ENCODE data around the gene FSTL4.

FSTL4 gene

DNA sequence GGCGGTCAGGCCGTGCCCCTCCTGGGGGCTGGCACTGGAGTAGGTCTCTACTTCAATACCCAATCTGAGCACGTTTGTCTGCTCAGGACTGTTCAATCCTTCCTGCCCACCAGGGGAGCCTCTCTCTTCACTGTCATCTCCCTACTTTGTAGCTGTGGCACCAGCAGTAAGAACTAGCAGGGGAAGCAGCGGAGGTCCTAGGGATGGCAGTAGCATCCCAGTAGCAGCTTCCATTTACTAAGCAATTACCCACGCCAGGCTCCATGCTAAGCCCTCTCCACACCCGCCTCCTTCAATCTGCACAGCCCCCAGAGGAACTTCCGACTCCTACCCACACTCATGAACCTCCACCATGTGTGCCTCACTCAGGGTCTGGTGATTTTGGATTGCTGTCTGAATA, 31.7 kb downstream of the FSTL4 start:
- CTCF ChIA-PET = no interaction called here
- Histone ChIP-seq H3K36me3 (ENCODE audit: control insufficient read depth in 4 of 4, insufficient read depth in 4 of 4, low read length in 3 of 4) (no peaks in the 10 kb centered on the region), H3K27ac (ENCODE audit: insufficient read depth in 1 of 2, low read depth in 1 of 2, low read length in 2 of 2, poor library complexity in 1 of 2, severe bottlenecking in 2 of 2) (no peak overlapping the region), H3K4me1 (ENCODE audit: control extremely low read depth in 1 of 4, control insufficient read depth in 4 of 4, insufficient read depth in 4 of 4, low read length in 3 of 4) (no peaks in the 10 kb centered on the region), H3K4me3 (ENCODE audit: control insufficient read depth in 1 of 7, extremely low read depth in 1 of 7, insufficient read depth in 4 of 7, low read depth in 2 of 7, low read length in 6 of 7) (no peak overlapping the region), H3K9me3 (ENCODE audit: control extremely low read depth in 1 of 5, control insufficient read depth in 4 of 5, insufficient read depth in 2 of 5, low read depth in 1 of 5, low read length in 4 of 5) (no peaks in the 10 kb centered on the region), H3K27me3 (replicated peaks in 2 of 5; ENCODE audit: control insufficient read depth in 4 of 5, insufficient read depth in 5 of 5, low read length in 4 of 5) (peaks cover 0 to 30% (median 6%) of the 10 kb centered on the region in 5 experiments)
- POLR2A ChIA-PET = no interaction called here
- 77% methylated on average over 4 of the region's 7 CpGs for WGBS (ENCODE audit: insufficient coverage)
- DNase-seq = no peak

DNA sequence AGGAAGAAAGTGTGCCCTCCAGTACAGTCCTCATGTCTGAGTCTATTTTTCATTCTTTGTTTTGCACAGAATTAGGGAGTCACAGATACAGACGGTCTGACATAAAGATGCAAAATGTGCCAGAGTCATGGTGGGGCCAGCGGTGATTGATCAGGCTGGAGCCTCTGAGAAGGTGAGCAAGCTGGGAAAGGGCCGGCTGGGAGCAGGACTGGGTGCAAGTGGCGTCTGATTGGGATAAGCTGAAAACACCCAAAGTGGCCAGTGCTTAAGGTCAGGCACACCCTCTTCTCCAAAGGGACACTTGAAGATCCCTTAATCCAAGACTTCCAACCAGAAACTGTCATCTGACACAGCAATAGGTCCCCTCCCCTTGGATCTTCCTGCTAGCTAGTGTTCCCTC, 32.6 kb downstream of the FSTL4 start:
- WGBS (ENCODE audit: insufficient coverage) = 97% methylated on average over 4 of the region's 4 CpGs
- H3K27ac ChIP-seq (ENCODE audit: insufficient read depth in 1 of 2, low read depth in 1 of 2, low read length in 2 of 2, poor library complexity in 1 of 2, severe bottlenecking in 2 of 2) = no peak overlapping the region
- CTCF ChIA-PET = no interaction called here
- H3K4me1 ChIP-seq (ENCODE audit: control extremely low read depth in 1 of 4, control insufficient read depth in 4 of 4, insufficient read depth in 4 of 4, low read length in 3 of 4) = no peaks in the 10 kb centered on the region
- H3K4me3 ChIP-seq (ENCODE audit: control insufficient read depth in 1 of 7, extremely low read depth in 1 of 7, insufficient read depth in 4 of 7, low read depth in 2 of 7, low read length in 6 of 7) = no peak overlapping the region
- no peaks in the 10 kb centered on the region for H3K9me3 ChIP-seq (ENCODE audit: control extremely low read depth in 1 of 5, control insufficient read depth in 4 of 5, insufficient read depth in 2 of 5, low read depth in 1 of 5, low read length in 4 of 5)
- H3K27me3 ChIP-seq (replicated peaks in 2 of 5; ENCODE audit: control insufficient read depth in 4 of 5, insufficient read depth in 5 of 5, low read length in 4 of 5) = peaks cover 0 to 30% (median 6%) of the 10 kb centered on the region in 5 experiments
- POLR2A ChIA-PET = no interaction called here
- DNase-seq = no peak
- H3K36me3 ChIP-seq (ENCODE audit: control insufficient read depth in 4 of 4, insufficient read depth in 4 of 4, low read length in 3 of 4) = no peaks in the 10 kb centered on the region

DNA sequence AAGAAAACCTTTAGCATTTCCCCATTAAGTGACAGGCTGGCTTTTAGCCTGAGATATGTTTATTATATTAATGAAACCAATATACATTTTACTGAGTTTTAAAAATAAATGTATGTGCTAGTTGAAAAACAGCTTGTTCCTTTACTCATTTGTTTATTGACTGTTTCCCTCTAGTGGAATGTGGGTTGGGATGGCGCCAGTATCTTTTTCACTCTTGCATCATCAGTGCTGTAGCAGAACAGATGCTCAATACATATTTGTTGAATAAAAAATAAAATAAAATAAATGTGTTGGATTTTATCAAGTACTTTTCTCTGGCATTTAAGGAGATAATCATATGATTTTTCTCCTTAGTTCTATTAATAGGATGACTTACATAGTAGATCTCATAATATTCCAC, 43.0 kb downstream of the FSTL4 start:
- Histone ChIP-seq H3K9me3 (ENCODE audit: control extremely low read depth in 1 of 5, control insufficient read depth in 4 of 5, insufficient read depth in 2 of 5, low read depth in 1 of 5, low read length in 4 of 5) (peaks cover 0 to 9% (median 0%) of the 10 kb centered on the region in 5 experiments), H3K27ac (ENCODE audit: insufficient read depth in 1 of 2, low read depth in 1 of 2, low read length in 2 of 2, poor library complexity in 1 of 2, severe bottlenecking in 2 of 2) (no peak overlapping the region), H3K27me3 (replicated peaks in 2 of 5; ENCODE audit: control insufficient read depth in 4 of 5, insufficient read depth in 5 of 5, low read length in 4 of 5) (peaks cover 0 to 12% (median 3%) of the 10 kb centered on the region in 5 experiments), H3K36me3 (ENCODE audit: control insufficient read depth in 4 of 4, insufficient read depth in 4 of 4, low read length in 3 of 4) (no peaks in the 10 kb centered on the region), H3K4me1 (ENCODE audit: control extremely low read depth in 1 of 4, control insufficient read depth in 4 of 4, insufficient read depth in 4 of 4, low read length in 3 of 4) (no peaks in the 10 kb centered on the region), H3K4me3 (ENCODE audit: control insufficient read depth in 1 of 7, extremely low read depth in 1 of 7, insufficient read depth in 4 of 7, low read depth in 2 of 7, low read length in 6 of 7) (no peak overlapping the region)
- CTCF ChIA-PET = interaction anchor here (0.6 kb wide), 1 partner anchor 173 kb away, joined by 3 read pairs; no protein-coding TSS in a partner anchor
- DNase-seq = no peak
- no CpG with 5 or more reads among the region's 1 CpG for WGBS (ENCODE audit: insufficient coverage)
- POLR2A ChIA-PET = no interaction called here

DNA sequence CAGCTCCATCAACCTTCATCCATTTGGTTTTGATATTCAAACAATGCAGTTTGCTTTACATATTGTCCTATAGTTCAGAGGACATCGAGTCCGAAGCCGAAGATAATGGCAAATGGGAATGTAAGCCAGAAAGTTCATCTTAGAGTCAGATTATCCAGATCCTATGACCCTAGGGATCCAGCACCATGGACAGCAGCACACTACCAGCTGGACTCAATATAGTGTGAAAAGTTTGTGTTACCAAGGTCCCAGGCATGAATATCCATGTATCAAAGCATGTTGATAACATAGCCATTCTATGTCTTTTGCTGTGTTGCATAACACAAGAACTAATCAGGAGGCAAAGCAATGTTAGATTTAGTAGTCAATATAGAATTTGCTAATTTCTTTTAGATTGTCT, 46.3 kb downstream of the FSTL4 start:
- no peak overlapping the region for H3K27ac ChIP-seq (ENCODE audit: insufficient read depth in 1 of 2, low read depth in 1 of 2, low read length in 2 of 2, poor library complexity in 1 of 2, severe bottlenecking in 2 of 2)
- WGBS (ENCODE audit: insufficient coverage) = 81% methylated on average over 3 of the region's 3 CpGs
- H3K4me1 ChIP-seq (ENCODE audit: control extremely low read depth in 1 of 4, control insufficient read depth in 4 of 4, insufficient read depth in 4 of 4, low read length in 3 of 4) = no peaks in the 10 kb centered on the region
- ChIA-PET CTCF (no interaction called here), POLR2A (no interaction called here)
- H3K36me3 ChIP-seq (ENCODE audit: control insufficient read depth in 4 of 4, insufficient read depth in 4 of 4, low read length in 3 of 4) = no peaks in the 10 kb centered on the region
- peak; percentile 12 to 54 (median 42) for DNase-seq
- H3K9me3 ChIP-seq (ENCODE audit: control extremely low read depth in 1 of 5, control insufficient read depth in 4 of 5, insufficient read depth in 2 of 5, low read depth in 1 of 5, low read length in 4 of 5) = no peaks in the 10 kb centered on the region
- H3K27me3 ChIP-seq (replicated peaks in 2 of 5; ENCODE audit: control insufficient read depth in 4 of 5, insufficient read depth in 5 of 5, low read length in 4 of 5) = peaks cover 0 to 24% (median 8%) of the 10 kb centered on the region in 5 experiments
- no peak overlapping the region for H3K4me3 ChIP-seq (ENCODE audit: control insufficient read depth in 1 of 7, extremely low read depth in 1 of 7, insufficient read depth in 4 of 7, low read depth in 2 of 7, low read length in 6 of 7)

DNA sequence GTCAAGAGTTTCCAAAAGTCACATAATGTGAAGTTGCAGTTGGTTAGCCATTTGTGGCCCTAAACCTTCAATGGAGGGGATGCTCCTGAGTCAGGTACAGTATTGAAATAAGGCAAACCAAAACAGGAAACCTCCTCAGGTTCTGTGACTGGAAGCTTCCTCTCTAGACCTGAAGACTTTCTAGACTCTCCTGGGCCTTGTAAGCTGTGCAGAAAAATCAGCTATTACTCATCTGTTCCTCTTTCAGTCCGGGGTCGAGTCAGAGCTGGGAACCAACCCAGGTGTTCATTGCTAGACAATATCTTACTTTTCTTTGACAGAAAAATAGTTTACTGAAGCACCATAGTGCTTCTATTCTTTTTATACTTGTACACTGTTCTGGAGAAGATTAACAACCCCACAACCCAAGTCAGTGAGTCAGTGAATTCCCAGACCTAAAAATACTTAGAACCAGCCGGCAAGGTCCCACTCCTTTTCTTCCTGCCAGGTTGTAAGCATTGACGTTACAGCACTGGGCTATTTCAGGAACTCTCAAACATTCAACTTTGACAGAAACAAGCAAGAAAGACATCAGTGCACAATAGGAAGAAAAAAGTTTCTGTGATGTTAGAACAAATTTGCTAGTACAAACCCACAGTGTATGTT, 47.3 kb downstream of the FSTL4 start:
- no peaks in the 10 kb centered on the region for H3K9me3 ChIP-seq (ENCODE audit: control extremely low read depth in 1 of 5, control insufficient read depth in 4 of 5, insufficient read depth in 2 of 5, low read depth in 1 of 5, low read length in 4 of 5)
- H3K36me3 ChIP-seq (ENCODE audit: control insufficient read depth in 4 of 4, insufficient read depth in 4 of 4, low read length in 3 of 4) = no peaks in the 10 kb centered on the region
- POLR2A ChIA-PET = no interaction called here
- 90% methylated on average over 2 of the region's 4 CpGs for WGBS (ENCODE audit: insufficient coverage)
- H3K4me1 ChIP-seq (ENCODE audit: control extremely low read depth in 1 of 4, control insufficient read depth in 4 of 4, insufficient read depth in 4 of 4, low read length in 3 of 4) = no peaks in the 10 kb centered on the region
- H3K27me3 ChIP-seq (replicated peaks in 2 of 5; ENCODE audit: control insufficient read depth in 4 of 5, insufficient read depth in 5 of 5, low read length in 4 of 5) = peaks cover 0 to 22% (median 8%) of the 10 kb centered on the region in 5 experiments
- H3K4me3 ChIP-seq (ENCODE audit: control insufficient read depth in 1 of 7, extremely low read depth in 1 of 7, insufficient read depth in 4 of 7, low read depth in 2 of 7, low read length in 6 of 7) = no peak overlapping the region
- CTCF ChIA-PET = no interaction called here
- no peak for DNase-seq
- H3K27ac ChIP-seq (ENCODE audit: insufficient read depth in 1 of 2, low read depth in 1 of 2, low read length in 2 of 2, poor library complexity in 1 of 2, severe bottlenecking in 2 of 2) = no peak overlapping the region

DNA sequence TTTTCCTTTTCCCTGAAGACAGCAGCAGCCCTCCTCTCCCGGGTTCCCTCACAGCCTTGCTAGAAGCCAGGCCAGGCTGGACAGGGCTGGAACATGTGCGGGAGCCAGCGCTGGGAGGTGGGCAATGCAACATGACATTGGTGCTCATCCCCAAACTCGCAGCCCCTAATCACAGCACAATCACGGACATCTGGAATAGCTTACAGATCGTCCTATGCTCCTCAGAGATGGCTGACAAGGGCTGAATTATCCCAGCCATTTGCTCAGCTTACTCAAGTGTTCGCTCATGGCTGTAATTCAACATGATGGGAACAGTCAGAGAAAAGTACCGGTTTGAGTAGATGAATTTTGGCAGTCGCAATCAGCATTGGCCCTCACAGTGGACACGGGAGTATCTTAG, 49.8 kb downstream of the FSTL4 start:
- Histone ChIP-seq H3K4me1 (ENCODE audit: control extremely low read depth in 1 of 4, control insufficient read depth in 4 of 4, insufficient read depth in 4 of 4, low read length in 3 of 4) (no peaks in the 10 kb centered on the region), H3K9me3 (ENCODE audit: control extremely low read depth in 1 of 5, control insufficient read depth in 4 of 5, insufficient read depth in 2 of 5, low read depth in 1 of 5, low read length in 4 of 5) (no peaks in the 10 kb centered on the region), H3K4me3 (ENCODE audit: control insufficient read depth in 1 of 7, extremely low read depth in 1 of 7, insufficient read depth in 4 of 7, low read depth in 2 of 7, low read length in 6 of 7) (no peak overlapping the region), H3K27me3 (replicated peaks in 2 of 5; ENCODE audit: control insufficient read depth in 4 of 5, insufficient read depth in 5 of 5, low read length in 4 of 5) (peaks cover under 1 to 29% (median 6%) of the 10 kb centered on the region in 5 experiments), H3K27ac (ENCODE audit: insufficient read depth in 1 of 2, low read depth in 1 of 2, low read length in 2 of 2, poor library complexity in 1 of 2, severe bottlenecking in 2 of 2) (no peak overlapping the region), H3K36me3 (ENCODE audit: control insufficient read depth in 4 of 4, insufficient read depth in 4 of 4, low read length in 3 of 4) (no peaks in the 10 kb centered on the region)
- WGBS (ENCODE audit: insufficient coverage) = 87% methylated on average over 10 of the region's 10 CpGs
- CTCF ChIA-PET = no interaction called here
- no peak for DNase-seq
- POLR2A ChIA-PET = no interaction called here

DNA sequence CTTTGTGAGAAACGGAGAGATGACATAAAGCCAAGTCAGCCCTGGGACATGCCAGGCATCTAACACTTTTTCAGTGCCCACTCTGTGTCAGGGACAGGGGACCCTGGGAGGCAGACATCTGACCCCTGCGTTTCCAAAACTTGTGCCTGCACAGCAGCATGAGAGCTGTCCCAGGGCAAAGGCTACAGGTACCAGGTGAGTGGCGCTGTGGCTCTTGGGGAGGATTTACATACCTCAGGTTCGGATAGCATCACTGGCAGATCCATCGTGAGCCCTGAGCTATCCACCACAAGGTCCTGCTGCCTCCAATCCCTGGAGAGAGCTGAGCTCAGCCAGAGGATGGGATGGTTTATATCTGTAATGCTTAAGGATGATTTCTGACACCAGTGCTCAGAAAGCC, 52.4 kb downstream of the FSTL4 start:
- Histone ChIP-seq H3K4me3 (ENCODE audit: control insufficient read depth in 1 of 7, extremely low read depth in 1 of 7, insufficient read depth in 4 of 7, low read depth in 2 of 7, low read length in 6 of 7) (no peak overlapping the region), H3K27me3 (replicated peaks in 2 of 5; ENCODE audit: control insufficient read depth in 4 of 5, insufficient read depth in 5 of 5, low read length in 4 of 5) (peaks cover 0 to 32% (median 3%) of the 10 kb centered on the region in 5 experiments), H3K4me1 (ENCODE audit: control extremely low read depth in 1 of 4, control insufficient read depth in 4 of 4, insufficient read depth in 4 of 4, low read length in 3 of 4) (no peaks in the 10 kb centered on the region), H3K36me3 (ENCODE audit: control insufficient read depth in 4 of 4, insufficient read depth in 4 of 4, low read length in 3 of 4) (no peaks in the 10 kb centered on the region), H3K9me3 (ENCODE audit: control extremely low read depth in 1 of 5, control insufficient read depth in 4 of 5, insufficient read depth in 2 of 5, low read depth in 1 of 5, low read length in 4 of 5) (no peaks in the 10 kb centered on the region), H3K27ac (ENCODE audit: insufficient read depth in 1 of 2, low read depth in 1 of 2, low read length in 2 of 2, poor library complexity in 1 of 2, severe bottlenecking in 2 of 2) (no peak overlapping the region)
- 77% methylated on average over 5 of the region's 5 CpGs for WGBS (ENCODE audit: insufficient coverage)
- ChIA-PET POLR2A (no interaction called here), CTCF (interaction anchor here (1.0 kb wide), 1 partner anchor 9 kb away, joined by 3 read pairs; no protein-coding TSS in a partner anchor)
- DNase-seq = no peak

All from common myeloid progenitor, CD34-positive (primary cell).